ENCODE measurements around the gene ASH1L. TPM values are rescaled to one million over a fixed set of nuclear protein-coding genes. Genes with fewer than 3 reads are reported as not detected.
"Not testable (repeated sequence)": the region's sequence is repeated elsewhere in the genome, so short reads cannot be mapped to it uniquely, and the experiment has no call there.

Gene ASH1L
- total RNA-seq, 1 experiment from 2014 or later, result 19.8 TPM

- DNase-seq (ENCODE audit: low read depth), result peak; percentile 99
Measured at GRCh38 chr1:155308493-155309422, 253.8 kb downstream of the ASH1L start, which contains the start of gene FDPS. Gene FDPS, plus strand, starts transcription at chr1:155308866. Its CDS starts 924 bp downstream, at chr1:155309790.

- peak; percentile 64 for DNase-seq (ENCODE audit: low read depth)
Measured at GRCh38 chr1:155307247-155307740, 255.3 kb downstream of the ASH1L start.

GRCh38 chr1:155305881-155306391, 256.7 kb downstream of the ASH1L start:
- peak; percentile 21 for DNase-seq (ENCODE audit: low read depth)

GRCh38 chr1:155304558-155305063, 258.0 kb downstream of the ASH1L start:
- no peak for DNase-seq (ENCODE audit: low read depth)

- no peak for DNase-seq (ENCODE audit: low read depth)
Measured at GRCh38 chr1:155301342-155301841, 261.2 kb downstream of the ASH1L start, which contains the start of gene PKLR. Gene PKLR, minus strand, starts transcription at chr1:155301438. Its CDS starts 43 bp downstream, at chr1:155301395.

GRCh38 chr1:155300553-155301329, 261.9 kb downstream of the ASH1L start:
- DNase-seq (ENCODE audit: low read depth), result no peak

- DNase-seq (ENCODE audit: low read depth), result no peak
Measured at GRCh38 chr1:155300024-155300423, 262.6 kb downstream of the ASH1L start.

- DNase-seq (ENCODE audit: low read depth), result no peak
Measured at GRCh38 chr1:155297384-155297783, 265.2 kb downstream of the ASH1L start.

GRCh38 chr1:155296661-155297060, 265.9 kb downstream of the ASH1L start:
- DNase-seq (ENCODE audit: low read depth), result no peak

- no peak for DNase-seq (ENCODE audit: low read depth)
Measured at GRCh38 chr1:155295942-155296267, 266.7 kb downstream of the ASH1L start.

GRCh38 chr1:155295183-155295941, 267.2 kb downstream of the ASH1L start:
- DNase-seq (ENCODE audit: low read depth), result no peak

- DNase-seq (ENCODE audit: low read depth), result no peak
Measured at GRCh38 chr1:155294520-155295182, 268.0 kb downstream of the ASH1L start.

- DNase-seq (ENCODE audit: low read depth), result no peak
Measured at GRCh38 chr1:155293086-155293749, 269.4 kb downstream of the ASH1L start.

- DNase-seq (ENCODE audit: low read depth), result not testable (repeated sequence)
Measured at GRCh38 chr1:155291006-155291405, 271.6 kb downstream of the ASH1L start.

- no peak for DNase-seq (ENCODE audit: low read depth)
Measured at GRCh38 chr1:155287987-155288543, 274.5 kb downstream of the ASH1L start.

GRCh38 chr1:155286544-155286943, 276.1 kb downstream of the ASH1L start:
- DNase-seq (ENCODE audit: low read depth), result no peak

- no peak for DNase-seq (ENCODE audit: low read depth)
Measured at GRCh38 chr1:155285631-155286044, 277.0 kb downstream of the ASH1L start.

Data from RPMI7951 (cell line).